ENCODE results near the gene NUP205. TPM values are rescaled to one million over a fixed set of nuclear protein-coding genes. Genes with fewer than 3 reads are reported as not detected.

NUP205 gene
- total RNA-seq, 1 donor from 2014 or later = 183 TPM

- Mint-ChIP-seq H3K9me3 (no peaks in the 10 kb centered on the region), H3K4me1 (peaks cover 2% of the 10 kb centered on the region), H3K27ac (no peak overlapping the region), H3K4me3 (no peak overlapping the region), H3K36me3 (peaks cover 22% of the 10 kb centered on the region), H3K27me3 (ENCODE audit: insufficient read depth, low read depth) (no peaks in the 10 kb centered on the region)
- no peak overlapping the region for H3K9ac ChIP-seq
- H3K36me3 ChIP-seq = no peaks in the 10 kb centered on the region
- TF ChIP-seq CTCF (IDR thresholded peaks at IDR 0.05) (no peak), EZH2 (IDR thresholded peaks at IDR 0.05) (no peak), EZH2phosphoT487 (IDR thresholded peaks at IDR 0.05) (no peak)
- H3K4me1 ChIP-seq = no peaks in the 10 kb centered on the region
- H4K20me1 ChIP-seq (ENCODE audit: low read depth) = no peaks in the 10 kb centered on the region
- H3K4me3 ChIP-seq = no peak overlapping the region
- no peaks in the 10 kb centered on the region for H3K79me2 ChIP-seq (ENCODE audit: low read depth)
- H3K27ac ChIP-seq = no peak overlapping the region
- H3K9me3 ChIP-seq (ENCODE audit: low read depth) = no peaks in the 10 kb centered on the region
- no peak overlapping the region for H2AFZ ChIP-seq (replicated peaks)
- DNase-seq (ENCODE audit: low spot score) = no peak
- no peak overlapping the region for H3K4me2 ChIP-seq
- H3K27me3 ChIP-seq = no peaks in the 10 kb centered on the region
- H3F3A ChIP-seq (ENCODE audit: low read depth) = no peaks in the 10 kb centered on the region
These were observed 124.0 kb downstream of the NUP205 start for GRCh38 chr7:135681762-135682161.

GRCh38 chr7:135682191-135682590 is 124.5 kb downstream of the NUP205 start:
- Histone ChIP-seq H3K4me2 (no peak overlapping the region), H3K27me3 (no peaks in the 10 kb centered on the region), H3F3A (ENCODE audit: low read depth) (no peaks in the 10 kb centered on the region), H2AFZ (replicated peaks) (no peak overlapping the region), H3K9me3 (ENCODE audit: low read depth) (no peaks in the 10 kb centered on the region), H3K79me2 (ENCODE audit: low read depth) (no peaks in the 10 kb centered on the region), H4K20me1 (ENCODE audit: low read depth) (no peaks in the 10 kb centered on the region), H3K4me3 (no peak overlapping the region), H3K27ac (no peak overlapping the region), H3K9ac (no peak overlapping the region), H3K4me1 (no peaks in the 10 kb centered on the region), H3K36me3 (no peaks in the 10 kb centered on the region)
- Mint-ChIP-seq H3K27ac (no peak overlapping the region), H3K4me3 (no peak overlapping the region), H3K4me1 (peaks cover 2% of the 10 kb centered on the region), H3K9me3 (no peaks in the 10 kb centered on the region), H3K36me3 (peaks cover 22% of the 10 kb centered on the region), H3K27me3 (ENCODE audit: insufficient read depth, low read depth) (no peaks in the 10 kb centered on the region)
- no peak for DNase-seq (ENCODE audit: low spot score)
- TF ChIP-seq EZH2phosphoT487 (IDR thresholded peaks at IDR 0.05) = no peak
- TF ChIP-seq EZH2 (IDR thresholded peaks at IDR 0.05) = no peak
- TF ChIP-seq CTCF (IDR thresholded peaks at IDR 0.05) = no peak

GRCh38 chr7:135683609-135684008 is 125.9 kb downstream of the NUP205 start:
- no peaks in the 10 kb centered on the region for H3K9me3 Mint-ChIP-seq
- DNase-seq (ENCODE audit: low spot score) = no peak
- H3K4me3 Mint-ChIP-seq = no peak overlapping the region
- Histone ChIP-seq H3K4me3 (no peak overlapping the region), H2AFZ (replicated peaks) (no peak overlapping the region), H3F3A (ENCODE audit: low read depth) (no peaks in the 10 kb centered on the region), H3K27ac (no peak overlapping the region), H3K36me3 (no peaks in the 10 kb centered on the region), H3K79me2 (ENCODE audit: low read depth) (no peaks in the 10 kb centered on the region), H3K9ac (no peak overlapping the region), H3K4me1 (no peaks in the 10 kb centered on the region), H3K27me3 (no peaks in the 10 kb centered on the region), H3K4me2 (no peak overlapping the region), H3K9me3 (ENCODE audit: low read depth) (no peaks in the 10 kb centered on the region), H4K20me1 (ENCODE audit: low read depth) (no peaks in the 10 kb centered on the region)
- H3K27ac Mint-ChIP-seq = no peak overlapping the region
- H3K36me3 Mint-ChIP-seq = peaks cover 17% of the 10 kb centered on the region
- no peak for TF ChIP-seq CTCF (IDR thresholded peaks at IDR 0.05)
- no peak for TF ChIP-seq EZH2 (IDR thresholded peaks at IDR 0.05)
- no peak for TF ChIP-seq EZH2phosphoT487 (IDR thresholded peaks at IDR 0.05)
- H3K27me3 Mint-ChIP-seq (ENCODE audit: insufficient read depth, low read depth) = no peaks in the 10 kb centered on the region
- peaks cover 2% of the 10 kb centered on the region for H3K4me1 Mint-ChIP-seq

Measured in neural progenitor cell (in vitro differentiated cells).